ENCODE measurements around the gene ZIK1. TPM values are rescaled to one million over a fixed set of nuclear protein-coding genes. Genes with fewer than 3 reads are reported as not detected.

ZIK1 gene
- 15.4 to 17.1 TPM (median 16.7 TPM) in 3 replicates for total RNA-seq

DNA sequence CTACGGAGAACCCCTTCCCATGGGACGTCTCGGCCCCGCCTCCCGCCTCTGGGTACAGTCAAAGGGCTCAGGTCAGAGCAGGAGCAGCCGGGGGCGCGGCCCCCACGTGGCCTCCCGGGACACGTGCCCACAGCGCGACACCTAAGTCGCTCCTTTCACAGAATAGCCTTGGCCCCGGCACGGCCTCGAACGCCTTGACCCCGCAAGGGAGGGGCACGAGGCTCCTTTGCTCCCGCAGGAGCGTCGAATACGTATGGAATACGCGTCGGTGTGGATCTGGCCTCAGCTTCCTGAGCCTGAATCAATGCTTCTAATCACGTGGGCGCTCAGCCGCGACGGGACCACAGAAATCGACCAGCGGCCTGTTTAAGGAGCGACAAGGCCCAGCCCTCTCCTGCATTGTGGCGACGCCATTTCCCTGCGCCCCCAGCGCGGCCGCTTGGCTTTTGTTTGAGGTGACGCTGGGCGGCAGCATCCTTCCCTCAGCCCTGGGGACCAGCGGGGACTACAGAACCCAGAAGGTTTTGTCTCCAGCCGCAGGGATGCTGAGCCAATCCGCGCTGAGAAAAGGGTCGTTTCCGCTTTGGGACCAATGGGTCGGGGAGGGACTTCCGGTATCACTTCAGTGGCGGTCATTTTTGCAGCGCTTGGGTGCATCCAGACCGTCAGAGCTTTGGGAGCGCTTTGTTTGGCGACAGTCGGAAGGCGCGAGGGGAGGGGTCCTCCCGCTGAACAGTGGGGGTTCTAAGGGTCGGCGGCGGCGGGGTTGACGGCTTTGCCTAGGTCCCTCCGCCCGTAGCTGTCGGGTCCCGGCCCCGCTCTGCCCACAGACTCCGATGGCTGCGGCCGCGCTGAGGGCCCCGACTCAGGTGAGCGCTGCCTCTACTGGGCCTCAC, at the start of gene ZIK1:
Gene ZIK1, plus strand, starts transcription at position 625 of the 896 bp plus-strand sequence. Its CDS starts 212 bp downstream, at position 837.
- peak within 1 kb of the TSS; percentile 81 for H3K4me3 Mint-ChIP-seq
- H3K27ac Mint-ChIP-seq = peak within 1 kb of the TSS; percentile 84
- H3K36me3 Mint-ChIP-seq = peaks cover 52% of the 10 kb centered on the region
- H3K27me3 Mint-ChIP-seq (ENCODE audit: low read depth) = no peaks in the 10 kb centered on the region
- TF ChIP-seq, protein P1, sequence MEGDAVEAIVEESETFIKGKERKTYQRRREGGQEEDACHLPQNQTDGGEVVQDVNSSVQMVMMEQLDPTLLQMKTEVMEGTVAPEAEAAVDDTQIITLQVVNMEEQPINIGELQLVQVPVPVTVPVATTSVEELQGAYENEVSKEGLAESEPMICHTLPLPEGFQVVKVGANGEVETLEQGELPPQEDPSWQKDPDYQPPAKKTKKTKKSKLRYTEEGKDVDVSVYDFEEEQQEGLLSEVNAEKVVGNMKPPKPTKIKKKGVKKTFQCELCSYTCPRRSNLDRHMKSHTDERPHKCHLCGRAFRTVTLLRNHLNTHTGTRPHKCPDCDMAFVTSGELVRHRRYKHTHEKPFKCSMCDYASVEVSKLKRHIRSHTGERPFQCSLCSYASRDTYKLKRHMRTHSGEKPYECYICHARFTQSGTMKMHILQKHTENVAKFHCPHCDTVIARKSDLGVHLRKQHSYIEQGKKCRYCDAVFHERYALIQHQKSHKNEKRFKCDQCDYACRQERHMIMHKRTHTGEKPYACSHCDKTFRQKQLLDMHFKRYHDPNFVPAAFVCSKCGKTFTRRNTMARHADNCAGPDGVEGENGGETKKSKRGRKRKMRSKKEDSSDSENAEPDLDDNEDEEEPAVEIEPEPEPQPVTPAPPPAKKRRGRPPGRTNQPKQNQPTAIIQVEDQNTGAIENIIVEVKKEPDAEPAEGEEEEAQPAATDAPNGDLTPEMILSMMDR (IDR thresholded peaks at IDR 0.05; ENCODE audit: unreplicated experiment) = no peak
- H3K9me3 Mint-ChIP-seq = peaks cover 56% of the 10 kb centered on the region
- peak; percentile 70 to 81 for DNase-seq (ENCODE audit: low spot score in 2 of 2, unreplicated experiment in 2 of 2)
- peaks cover 17% of the 10 kb centered on the region for H3K4me1 Mint-ChIP-seq

DNA sequence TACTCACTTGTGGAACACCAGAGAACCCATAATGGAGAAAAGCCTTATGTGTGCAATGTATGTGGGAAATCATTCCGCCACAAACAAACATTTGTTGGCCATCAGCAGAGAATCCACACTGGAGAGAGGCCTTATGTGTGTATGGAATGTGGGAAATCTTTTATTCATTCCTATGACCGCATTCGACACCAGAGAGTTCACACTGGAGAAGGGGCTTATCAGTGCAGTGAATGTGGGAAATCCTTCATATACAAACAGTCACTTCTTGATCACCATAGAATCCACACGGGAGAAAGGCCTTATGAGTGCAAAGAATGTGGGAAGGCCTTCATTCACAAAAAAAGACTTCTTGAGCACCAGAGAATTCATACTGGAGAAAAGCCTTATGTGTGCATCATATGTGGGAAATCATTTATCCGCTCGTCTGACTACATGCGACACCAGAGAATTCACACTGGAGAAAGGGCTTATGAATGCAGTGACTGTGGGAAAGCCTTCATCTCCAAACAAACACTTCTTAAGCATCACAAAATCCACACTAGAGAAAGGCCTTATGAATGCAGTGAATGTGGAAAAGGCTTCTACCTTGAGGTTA, 45.9 kb upstream of the ZIK1 start:
- no peak overlapping the region for H3K4me3 Mint-ChIP-seq
- no peak for DNase-seq (ENCODE audit: low spot score in 2 of 2, unreplicated experiment in 2 of 2)
- TF ChIP-seq, protein P1 (IDR thresholded peaks at IDR 0.05; ENCODE audit: unreplicated experiment) = no peak
- peaks cover 97% of the 10 kb centered on the region for H3K36me3 Mint-ChIP-seq
- H3K27ac Mint-ChIP-seq = no peak overlapping the region
- peaks cover 90% of the 10 kb centered on the region for H3K9me3 Mint-ChIP-seq
- H3K27me3 Mint-ChIP-seq (ENCODE audit: low read depth) = no peaks in the 10 kb centered on the region
- H3K4me1 Mint-ChIP-seq = no peaks in the 10 kb centered on the region

DNA sequence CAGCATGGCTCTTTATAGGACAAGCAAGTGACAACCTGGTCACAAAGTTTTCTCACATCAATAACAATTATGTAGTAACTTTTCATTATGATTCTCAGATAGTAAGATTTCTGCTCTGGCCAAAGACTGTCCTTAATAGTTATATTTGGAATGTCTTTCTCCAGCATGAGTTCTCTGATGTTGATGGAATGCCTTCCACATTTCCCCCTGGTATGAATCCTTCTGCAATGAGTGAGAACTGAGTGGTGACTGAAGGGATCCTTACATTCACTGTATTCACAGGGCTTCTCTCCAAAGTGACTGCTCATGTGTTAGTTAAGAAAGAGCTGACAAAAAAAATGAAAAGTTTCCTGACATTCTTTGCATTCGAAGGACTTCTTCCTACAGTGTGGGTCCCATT, 37.4 kb upstream of the ZIK1 start:
- DNase-seq (ENCODE audit: low spot score in 2 of 2, unreplicated experiment in 2 of 2) = no peak
- peaks cover 80% of the 10 kb centered on the region for H3K9me3 Mint-ChIP-seq
- H3K36me3 Mint-ChIP-seq = peaks cover 96% of the 10 kb centered on the region
- no peak overlapping the region for H3K4me3 Mint-ChIP-seq
- no peaks in the 10 kb centered on the region for H3K4me1 Mint-ChIP-seq
- no peak overlapping the region for H3K27ac Mint-ChIP-seq
- TF ChIP-seq, protein P1 (IDR thresholded peaks at IDR 0.05; ENCODE audit: unreplicated experiment) = no peak
- H3K27me3 Mint-ChIP-seq (ENCODE audit: low read depth) = no peaks in the 10 kb centered on the region

DNA sequence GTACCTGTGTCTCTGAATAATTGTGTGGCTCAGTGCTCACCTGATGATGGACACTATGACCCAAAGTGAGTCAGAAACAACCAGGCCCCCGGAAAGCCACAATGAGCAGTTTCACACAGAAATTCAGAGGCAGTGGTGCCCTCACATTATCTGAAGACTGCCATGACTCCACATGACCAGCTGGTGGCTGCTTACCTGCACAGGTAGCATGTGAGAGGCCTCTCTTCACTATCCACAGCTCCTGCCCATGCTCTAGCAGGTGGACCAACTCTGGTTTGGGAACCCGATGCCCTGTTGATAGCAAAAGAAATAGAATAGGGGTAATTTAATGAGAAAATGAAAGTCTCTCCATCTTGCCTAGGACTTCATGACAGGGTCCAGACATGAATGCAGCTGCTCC, 31.5 kb upstream of the ZIK1 start:
- H3K27me3 Mint-ChIP-seq (ENCODE audit: low read depth) = no peaks in the 10 kb centered on the region
- peaks cover 62% of the 10 kb centered on the region for H3K9me3 Mint-ChIP-seq
- H3K27ac Mint-ChIP-seq = no peak overlapping the region
- TF ChIP-seq, protein P1 (IDR thresholded peaks at IDR 0.05; ENCODE audit: unreplicated experiment) = no peak
- H3K36me3 Mint-ChIP-seq = peaks cover 99% of the 10 kb centered on the region
- H3K4me3 Mint-ChIP-seq = no peak overlapping the region
- H3K4me1 Mint-ChIP-seq = no peaks in the 10 kb centered on the region
- no peak for DNase-seq (ENCODE audit: low spot score in 2 of 2, unreplicated experiment in 2 of 2)

DNA sequence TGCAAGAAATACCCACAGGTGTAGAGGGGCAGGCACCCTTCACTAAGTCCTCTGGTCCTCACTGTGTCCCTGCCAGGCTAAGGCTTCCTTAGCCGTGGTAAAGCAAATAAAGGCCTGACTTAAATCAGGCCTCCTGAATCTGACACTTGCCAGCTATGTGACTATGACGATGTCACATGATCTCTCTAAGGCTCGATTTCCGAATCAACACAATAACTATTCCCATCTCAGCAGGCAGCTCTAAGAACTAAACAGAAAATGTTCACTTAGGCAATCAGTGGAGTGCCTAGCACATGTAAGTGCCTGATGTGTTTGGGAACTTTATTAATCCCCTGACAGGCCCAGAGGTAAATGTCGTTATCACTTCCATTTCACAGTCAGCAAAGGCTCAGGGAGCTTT, 26.3 kb upstream of the ZIK1 start:
- H3K36me3 Mint-ChIP-seq = peaks cover 61% of the 10 kb centered on the region
- peaks cover 13% of the 10 kb centered on the region for H3K4me1 Mint-ChIP-seq
- H3K4me3 Mint-ChIP-seq = peak overlapping the region; percentile 96
- peaks cover 46% of the 10 kb centered on the region for H3K9me3 Mint-ChIP-seq
- no peak overlapping the region for H3K27ac Mint-ChIP-seq
- no peaks in the 10 kb centered on the region for H3K27me3 Mint-ChIP-seq (ENCODE audit: low read depth)
- no peak for DNase-seq (ENCODE audit: low spot score in 2 of 2, unreplicated experiment in 2 of 2)
- TF ChIP-seq, protein P1 (IDR thresholded peaks at IDR 0.05; ENCODE audit: unreplicated experiment) = no peak
